Activated gamma-delta T cell treated with anti-CD3 and anti-CD28 coated beads, Interleukin-2, amount 50 U/mL, for 16 hours (primary cell): ENCODE measurements around the gene LEMD3.

ENCODE experiments used
- DNase-seq: peaks from one replicate; pipeline ENCODE4 v3.0.0-alpha.2; 2020; ENCODE audit warnings: low read depth

Gene LEMD3

DNA sequence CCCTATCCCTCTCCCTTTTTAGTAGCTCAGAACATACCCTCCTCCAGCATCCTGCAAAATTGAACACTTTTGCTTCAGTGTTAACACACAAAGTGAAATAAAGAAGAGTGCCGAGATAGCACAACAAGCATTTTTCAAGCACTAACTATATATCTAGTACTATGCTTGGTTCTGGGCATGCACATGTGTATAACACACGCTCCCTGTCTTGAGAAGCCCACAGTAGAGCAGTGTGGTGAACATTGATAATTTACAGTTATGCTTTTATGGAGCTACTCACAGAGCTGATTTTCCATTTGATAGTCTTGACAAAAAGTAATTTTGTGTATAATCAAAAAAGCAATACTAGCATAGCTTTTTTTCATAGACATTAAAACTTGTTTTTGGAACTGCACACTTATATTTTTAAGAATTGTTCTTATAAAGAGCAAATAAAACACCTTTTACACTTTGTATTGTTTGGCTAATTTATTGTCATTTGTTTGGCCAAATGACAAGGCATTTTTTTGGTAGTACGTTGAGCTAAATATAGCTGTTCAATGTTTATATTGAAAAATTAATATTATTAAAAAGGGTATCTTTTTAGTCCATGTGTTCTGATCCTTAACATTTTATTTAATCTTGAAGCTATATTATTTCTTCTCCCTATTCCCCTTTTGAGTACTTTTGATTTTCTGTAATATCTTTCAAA, 39.7 kb downstream of the LEMD3 start:
- DNase-seq = no peak

DNA sequence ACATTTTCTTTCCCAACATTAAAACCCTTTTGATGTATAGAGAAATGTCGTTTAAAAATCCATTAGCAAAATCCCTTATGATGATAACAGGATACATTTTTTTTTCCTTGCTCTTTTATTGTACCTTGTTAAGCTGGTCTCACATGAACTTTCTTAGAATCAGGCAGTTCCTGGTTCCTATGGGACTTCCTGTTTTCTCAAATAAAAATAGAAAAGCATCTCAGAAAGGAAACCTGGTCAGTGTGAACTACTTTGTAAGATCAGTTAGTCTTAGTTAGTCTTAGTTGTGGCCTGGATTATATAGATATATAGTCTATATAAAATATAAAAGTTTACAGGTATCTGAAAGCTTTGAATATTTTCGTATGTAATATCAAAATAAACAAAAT, 40.3 kb downstream of the LEMD3 start:
- no peak for DNase-seq

DNA sequence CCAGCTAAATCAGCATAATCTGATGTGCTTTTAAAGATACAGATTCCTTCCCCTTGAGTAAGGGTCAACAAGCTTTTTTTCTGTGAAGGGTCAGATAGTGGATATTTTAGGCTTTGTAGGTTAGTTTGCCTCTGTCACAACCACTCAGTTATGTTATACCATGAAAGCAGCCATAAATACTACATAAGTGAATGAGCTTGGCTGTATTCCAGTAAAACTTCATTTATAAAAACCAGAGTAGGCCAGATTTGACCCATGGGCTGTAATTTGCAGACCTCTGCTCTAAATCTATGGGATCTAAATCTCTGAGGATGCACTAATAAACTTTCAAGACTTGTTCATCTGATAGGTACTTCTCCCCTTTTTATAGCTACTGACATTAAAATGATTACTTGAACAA, 47.7 kb downstream of the LEMD3 start:
- DNase-seq = no peak

DNA sequence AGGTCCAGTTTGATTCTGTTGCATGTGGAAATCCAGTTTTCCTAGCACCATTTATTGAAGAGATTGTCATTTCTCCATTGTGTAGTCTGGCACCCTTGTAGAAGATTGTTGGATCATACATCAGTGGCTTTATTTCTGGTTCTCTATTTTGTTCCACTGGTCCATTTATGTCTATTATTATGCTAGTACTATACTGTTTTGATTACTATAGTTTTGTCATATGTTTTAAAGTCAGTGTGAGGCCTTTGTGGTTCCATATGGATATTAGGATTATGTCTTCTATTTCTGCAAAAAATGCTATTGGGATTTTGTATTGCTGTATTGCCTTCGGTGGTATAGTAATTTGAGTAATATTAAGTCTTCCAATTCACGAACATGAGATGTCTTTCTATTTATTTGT, 51.4 kb downstream of the LEMD3 start:
- no peak for DNase-seq

- DNase-seq = no peak
Observed at GRCh38 chr12:65229441-65229840, 60.1 kb downstream of the LEMD3 start.

GRCh38 chr12:65232476-65233077, 63.2 kb downstream of the LEMD3 start:
- DNase-seq = no peak

DNA sequence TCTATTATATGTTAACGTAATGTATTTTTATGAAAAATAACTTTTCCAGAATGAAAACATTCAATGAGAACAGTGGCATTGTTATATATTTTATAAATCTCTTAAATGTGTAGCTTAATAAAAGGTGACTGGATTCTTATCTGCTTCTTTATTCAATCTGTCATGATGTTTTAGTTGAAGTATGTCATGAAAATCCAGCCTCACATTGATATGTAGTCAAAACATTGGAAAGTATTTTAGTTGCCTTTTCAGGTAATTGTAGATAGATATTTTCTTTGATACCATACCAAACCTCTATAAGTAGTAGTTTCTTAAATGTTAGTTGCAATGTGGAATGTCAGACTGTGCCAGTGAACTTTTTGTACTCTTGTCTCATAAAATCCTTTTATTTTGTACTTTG, 67.8 kb downstream of the LEMD3 start:
- no peak for DNase-seq

GRCh38 chr12:65238609-65239008, 69.2 kb downstream of the LEMD3 start:
- no peak for DNase-seq

- no peak for DNase-seq
Observed at GRCh38 chr12:65248656-65249633, 79.6 kb downstream of the LEMD3 start.

DNA sequence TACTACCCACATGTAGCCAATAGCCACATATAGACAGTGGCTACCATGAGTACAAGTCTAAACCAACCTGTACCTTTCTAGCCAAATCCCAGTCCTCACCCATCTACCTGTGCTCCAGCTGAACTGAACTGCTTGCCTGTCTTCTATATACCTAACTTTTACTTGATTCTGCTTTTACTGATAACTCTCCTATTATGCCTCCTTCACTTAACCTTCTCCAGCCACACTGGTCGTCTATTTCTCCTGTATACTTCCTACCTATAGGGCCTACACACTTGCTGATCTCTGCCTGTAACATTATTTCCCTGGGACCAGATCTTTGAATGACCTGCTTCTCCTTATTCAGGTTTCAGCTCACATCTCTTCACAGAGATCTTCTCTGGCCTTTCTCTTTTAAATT, 83.1 kb downstream of the LEMD3 start:
- no peak for DNase-seq

DNA sequence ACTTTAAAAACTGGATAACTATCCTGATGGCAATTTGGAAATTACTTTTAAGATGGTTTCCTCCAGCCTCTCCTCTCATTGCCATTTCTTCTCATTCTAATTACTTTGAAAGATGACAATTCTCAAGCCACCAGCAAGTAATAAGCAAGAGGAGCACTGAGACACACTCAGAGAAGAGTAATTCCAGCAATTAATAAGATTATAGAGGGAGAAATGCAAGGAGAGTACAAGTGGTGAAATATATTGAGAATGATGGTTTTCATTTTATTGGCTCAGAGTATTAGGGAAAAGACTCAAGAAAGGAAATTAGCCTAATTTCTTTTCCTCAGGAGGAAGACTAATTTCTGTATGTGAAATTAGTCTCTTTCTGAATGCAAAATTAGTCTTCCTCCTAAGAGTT, 88.6 kb downstream of the LEMD3 start:
- no peak for DNase-seq

GRCh38 chr12:65259501-65259900, 90.1 kb downstream of the LEMD3 start:
- no peak for DNase-seq

DNA sequence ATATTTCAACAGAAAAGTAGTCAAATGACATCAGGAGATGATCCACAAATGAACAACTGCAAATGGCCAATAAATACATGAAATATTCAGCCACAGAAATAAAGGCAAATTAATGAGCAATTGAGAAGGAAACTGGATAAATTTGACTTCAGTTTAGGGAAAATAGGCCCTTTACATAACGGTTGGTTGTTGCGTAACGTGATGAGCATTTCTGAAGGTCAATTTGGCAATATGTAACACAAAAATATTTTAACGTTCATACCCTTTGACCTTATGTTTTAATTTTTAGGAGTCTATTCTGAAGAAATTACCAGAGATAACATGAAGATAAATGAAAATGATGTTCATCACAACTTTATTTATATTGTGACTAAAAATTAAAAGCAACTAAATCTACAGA, 94.4 kb downstream of the LEMD3 start:
- no peak for DNase-seq

DNA sequence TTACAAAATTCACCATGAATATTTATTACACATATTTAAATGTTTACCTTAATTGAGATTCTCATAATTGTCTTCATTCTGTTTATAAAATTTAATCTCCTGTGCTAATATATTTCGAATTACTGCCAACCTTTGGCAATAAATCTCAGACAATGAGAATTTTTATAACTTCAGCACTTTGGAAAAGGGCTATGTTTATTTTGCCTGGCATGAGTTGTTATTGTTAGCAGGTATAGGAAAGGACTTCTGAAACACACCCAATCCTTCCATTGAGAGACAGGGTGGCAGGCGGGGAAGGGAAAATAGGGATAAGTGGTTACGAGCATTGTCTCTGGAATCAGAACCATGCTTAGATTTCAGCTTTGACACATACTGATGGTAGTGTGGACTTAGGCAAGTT, 97.0 kb downstream of the LEMD3 start:
- DNase-seq = no peak

DNA sequence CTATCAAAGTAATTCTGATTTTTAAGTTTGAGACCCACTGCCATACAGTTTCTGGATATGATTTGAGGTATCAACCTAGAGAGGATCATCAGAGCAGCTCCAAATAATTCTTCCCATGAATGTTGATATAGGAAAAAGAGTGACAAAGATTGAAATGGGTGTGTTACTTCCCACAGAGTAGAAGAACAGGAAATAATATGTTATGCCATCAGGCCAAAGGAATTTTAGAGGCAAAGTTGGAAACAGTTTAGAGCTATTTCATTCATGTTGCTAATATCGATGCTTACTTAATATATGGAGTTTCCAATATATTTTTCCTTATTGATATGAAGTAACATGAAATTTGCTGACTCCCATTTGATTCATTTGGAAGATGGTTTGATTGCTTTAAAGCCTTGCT, 100.2 kb downstream of the LEMD3 start:
- no peak for DNase-seq

DNA sequence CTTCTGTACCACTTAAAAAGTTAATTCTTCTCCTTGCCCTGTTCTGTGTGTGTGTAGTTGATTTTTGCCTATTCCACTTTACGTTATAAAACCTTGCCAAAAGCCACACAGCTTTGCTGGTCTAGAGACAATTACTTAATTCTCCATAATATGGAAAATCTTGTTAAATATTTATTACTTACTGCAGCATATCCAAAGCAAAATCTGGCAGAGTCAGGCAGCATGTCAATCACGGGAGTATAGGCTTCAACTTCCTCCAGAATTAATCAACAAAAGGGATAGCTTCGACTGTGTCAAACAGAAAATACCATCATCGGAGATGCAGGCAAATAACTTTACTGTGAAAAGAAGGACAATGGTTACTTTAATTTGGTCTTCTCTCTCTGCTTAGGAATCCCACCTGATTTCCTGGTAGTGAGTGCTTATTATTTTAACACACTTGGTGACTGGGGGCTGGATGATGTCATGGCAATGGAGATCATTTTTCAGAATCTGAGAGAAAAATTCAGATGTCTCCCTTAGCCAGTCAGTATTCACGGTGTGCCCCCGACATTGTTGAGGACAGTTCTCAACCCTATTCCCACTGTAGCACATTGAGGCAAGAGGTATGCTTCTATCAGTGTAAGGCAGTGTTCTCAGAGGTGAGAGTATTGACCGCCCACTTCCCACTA, 105.4 kb downstream of the LEMD3 start:
- DNase-seq = no peak

DNA sequence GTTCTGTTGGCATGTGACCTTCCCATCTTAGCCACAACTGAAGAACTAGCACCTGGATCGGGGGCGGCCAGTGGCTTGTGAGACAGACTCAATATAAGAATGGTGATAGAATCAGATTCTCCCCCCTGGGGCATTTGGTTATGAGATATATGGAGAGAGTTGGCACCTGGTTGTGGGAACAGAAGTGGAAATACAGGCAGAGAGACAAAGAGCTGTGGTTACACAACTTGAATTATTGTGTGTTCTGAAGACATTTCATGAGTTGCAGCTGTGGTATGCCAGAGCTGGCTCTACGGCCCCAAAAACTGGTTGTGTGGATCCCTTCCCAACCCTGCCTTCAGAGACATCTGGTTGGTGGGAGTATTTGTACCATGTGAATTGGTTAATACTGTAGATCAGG, 106.2 kb downstream of the LEMD3 start:
- no peak for DNase-seq

DNA sequence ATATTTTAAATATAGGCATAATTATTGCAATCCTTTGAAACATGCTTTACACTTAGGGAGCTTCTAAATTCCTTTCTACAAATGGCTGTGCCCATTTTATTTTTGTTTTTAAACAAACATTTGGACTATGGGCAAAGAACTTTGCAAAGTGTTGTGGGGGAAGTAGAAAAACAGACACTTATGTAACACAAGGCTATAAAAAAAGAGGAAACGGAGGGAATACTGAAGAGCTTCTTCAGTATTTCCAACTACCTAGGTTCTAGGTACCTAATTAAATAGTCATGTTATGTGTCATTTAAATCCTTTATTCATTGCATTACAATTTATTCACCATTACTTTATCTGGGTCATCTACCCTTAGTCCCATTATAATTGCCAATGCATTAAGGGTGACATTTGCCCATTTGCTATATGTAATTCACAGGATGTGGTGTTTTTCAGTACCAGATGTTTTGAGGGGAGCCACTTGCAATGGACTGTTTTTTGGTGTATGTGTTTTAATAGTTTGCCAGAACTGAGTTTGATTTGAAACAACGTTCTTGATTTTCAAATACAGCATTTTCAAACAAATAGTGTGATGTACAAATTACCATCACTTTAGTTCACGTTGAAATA, 107.6 kb downstream of the LEMD3 start:
- no peak for DNase-seq

DNA sequence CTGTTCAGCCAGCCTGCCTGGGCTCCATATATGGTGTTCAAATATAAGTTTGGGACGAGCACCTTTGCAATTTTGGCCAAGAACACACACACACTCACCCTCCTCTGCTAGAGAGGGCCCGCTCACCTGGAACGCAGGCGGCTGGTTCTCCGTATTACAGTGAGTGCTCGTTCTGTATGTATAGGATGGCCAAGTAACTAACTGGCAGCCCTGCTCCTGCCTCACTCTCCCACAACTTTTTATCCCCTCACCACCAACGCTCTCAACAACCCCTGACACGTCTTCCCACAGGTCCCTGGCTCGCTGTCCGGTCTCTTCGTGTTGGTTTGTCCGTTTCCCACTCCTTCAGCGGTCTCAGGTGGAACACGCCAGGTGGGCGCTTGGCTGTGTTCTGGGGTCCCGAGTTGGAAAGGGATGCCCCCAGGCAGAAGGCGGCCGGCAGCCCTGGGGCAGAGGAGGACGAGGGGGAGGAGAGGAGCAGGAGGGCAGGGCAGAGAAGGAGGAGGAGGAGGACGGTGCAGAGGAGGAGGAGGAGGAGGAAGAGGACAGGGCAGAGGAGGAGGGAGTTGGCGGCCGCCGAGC, 108.7 kb downstream of the LEMD3 start:
- DNase-seq = no peak

DNA sequence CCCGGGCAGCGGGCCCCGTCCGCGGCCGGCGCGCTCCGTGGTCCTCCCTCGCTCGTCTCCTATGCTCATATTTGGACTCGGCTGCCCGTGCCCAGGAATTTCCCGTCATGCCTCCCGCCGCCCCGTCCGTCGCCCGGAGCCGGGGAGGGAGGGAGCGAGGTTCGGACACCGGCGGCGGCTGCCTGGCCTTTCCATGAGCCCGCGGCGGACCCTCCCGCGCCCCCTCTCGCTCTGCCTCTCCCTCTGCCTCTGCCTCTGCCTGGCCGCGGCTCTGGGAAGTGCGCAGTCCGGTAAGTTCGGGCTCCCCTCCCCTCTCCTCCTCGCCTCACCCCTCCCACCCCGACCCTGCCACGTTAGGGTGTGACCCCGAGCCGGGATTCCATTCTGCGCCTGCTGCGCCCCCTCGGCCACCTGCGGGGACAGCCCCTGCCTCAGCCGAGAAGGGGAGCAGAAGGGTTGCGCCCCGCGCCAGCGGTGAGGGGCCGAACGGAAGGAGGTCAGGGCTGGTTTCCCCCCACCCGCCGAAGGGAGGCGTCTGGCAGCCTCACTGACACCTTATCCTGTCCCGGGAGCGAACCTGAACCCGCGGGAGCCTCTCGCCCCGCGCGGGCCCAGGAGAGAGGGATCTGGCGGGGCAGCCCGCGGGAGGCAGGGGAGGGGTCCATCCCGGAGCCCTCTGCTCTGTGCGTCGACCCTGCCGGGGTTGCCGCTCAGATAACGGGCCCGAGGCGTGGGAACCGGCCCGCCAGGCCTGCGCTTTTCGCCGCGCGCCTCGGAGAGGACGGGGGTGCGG, 109.4 kb downstream of the LEMD3 start, which contains the start of gene MSRB3:
Gene MSRB3 (plus strand): TSS at position 108 of the 793 bp plus-strand sequence. CDS start 29,897 bp downstream, outside the sequence.
- no peak for DNase-seq
